Keratinocyte (primary cell): ENCODE measurements around the gene KCND2. TPM values are rescaled to one million over a fixed set of nuclear protein-coding genes. Genes with fewer than 3 reads are reported as not detected.

Source experiments
- DNase-seq: peaks from one replicate; pipeline ENCODE4 v3.0.0-alpha.2; 2011; ENCODE audit warnings: low read depth, missing footprints, low spot score
- FAIRE-seq: peaks from 2 replicates; lab custom pipeline; 2011; peaks lifted over from hg19 to GRCh38; lab: Jason Lieb, UNC
- H2AFZ ChIP-seq: 2 replicates; pipeline ENCODE4 v1.6.0; 2012; ENCODE audit warnings: low read length, control low read depth, inconsistent platforms; ENCODE audit not compliant: control insufficient read depth
- H3K27ac ChIP-seq: 2 replicates; pipeline ENCODE4 v1.5.1; 2011; ENCODE audit warnings: low read length; ENCODE audit not compliant: control insufficient read depth, insufficient read depth
- H3K27me3 ChIP-seq: 3 replicates; pipeline ENCODE4 v1.6.0; 2011; ENCODE audit warnings: low read length; ENCODE audit not compliant: control insufficient read depth, insufficient read depth; ENCODE audit errors: extremely low read depth
- H3K36me3 ChIP-seq, 2 experiments: 2 replicates in 1 of 2; 3 replicates in 1 of 2; pipeline ENCODE4 v1.5.1; 2011; ENCODE audit warnings: low read length in 2 of 2, mild to moderate bottlenecking in 1 of 2; ENCODE audit not compliant: control insufficient read depth in 2 of 2, insufficient read depth in 2 of 2; ENCODE audit errors: extremely low read depth in 1 of 2
- H3K4me1 ChIP-seq: 3 replicates; pipeline ENCODE4 v1.5.1; 2011; ENCODE audit warnings: low read length; ENCODE audit not compliant: control insufficient read depth, insufficient read depth; ENCODE audit errors: extremely low read depth
- H3K4me2 ChIP-seq: 3 replicates; pipeline ENCODE4 v1.6.0; 2011; ENCODE audit warnings: low read depth, low read length; ENCODE audit not compliant: control insufficient read depth, insufficient read depth; ENCODE audit errors: extremely low read depth
- H3K4me3 ChIP-seq, 3 experiments: fragments of 200-600 bp in 1 of 3; sonication (generic) in 1 of 3; 2 replicates in 2 of 3; 3 replicates in 1 of 3; pipeline ENCODE4 v1.5.1; 2011 to 2016; ENCODE audit warnings: low read length in 3 of 3, mild to moderate bottlenecking in 3 of 3, control low read depth in 2 of 3, inconsistent platforms in 1 of 3, low read depth in 1 of 3, mixed read lengths in 1 of 3, mixed run types in 1 of 3, moderate library complexity in 1 of 3; ENCODE audit not compliant: control insufficient read depth in 2 of 3, insufficient read depth in 2 of 3; ENCODE audit errors: extremely low read depth in 1 of 3
- H3K79me2 ChIP-seq: 2 replicates; pipeline ENCODE4 v1.6.0; 2012; ENCODE audit warnings: low read length; ENCODE audit not compliant: control insufficient read depth, insufficient read depth
- H3K9ac ChIP-seq: 3 replicates; pipeline ENCODE4 v1.6.0; 2011; ENCODE audit warnings: low read length; ENCODE audit not compliant: control insufficient read depth, insufficient read depth; ENCODE audit errors: extremely low read depth
- H3K9me1 ChIP-seq: 3 replicates; pipeline ENCODE4 v1.6.0; 2011; ENCODE audit warnings: low read length; ENCODE audit not compliant: control insufficient read depth, insufficient read depth; ENCODE audit errors: extremely low read depth
- H3K9me3 ChIP-seq: 2 replicates; pipeline ENCODE4 v1.5.1; 2012; ENCODE audit warnings: low read depth, low read length; ENCODE audit not compliant: control insufficient read depth
- H4K20me1 ChIP-seq: 3 replicates; pipeline ENCODE4 v1.6.0; 2011; ENCODE audit warnings: low read length; ENCODE audit not compliant: control insufficient read depth, insufficient read depth; ENCODE audit errors: extremely low read depth
- CTCF ChIP-seq, 3 experiments: IDR thresholded peaks in 1 of 3; conservative IDR thresholded peaks in 1 of 3; optimal IDR thresholded peaks in 1 of 3; 2 replicates in 2 of 3; 3 replicates in 1 of 3; pipeline versions ENCODE3 to v1.5.1; 2011; ENCODE audit warnings: low read length in 3 of 3, mild to moderate bottlenecking in 3 of 3, moderate library complexity in 2 of 3, control low read depth in 1 of 3, inconsistent platforms in 1 of 3; ENCODE audit not compliant: insufficient read depth in 2 of 3; ENCODE audit errors: extremely low read depth in 1 of 3
- EZH2 ChIP-seq: IDR thresholded peaks from one replicate; pipeline ENCODE4 v1.6.1; 2012; ENCODE audit warnings: inconsistent platforms, mild to moderate bottlenecking, low read length, moderate library complexity
- dilution Hi-C: fragments of 300-500 bp; cut with MboI; formaldehyde crosslinking; loops from one replicate; pipeline ENCODE4 v1.7.0; 2020; ENCODE audit warnings: low sequenced_read_pairs; ENCODE audit not compliant: extremely low pct_ligation_motif_present
- polyA plus RNA-seq, 5 experiments: library from polyadenylated mRNA; depleted of rRNA in 3 of 5; stranded (reverse) in 3 of 5; stranded (forward) in 1 of 5; unstranded in 1 of 5; fragments of >200 nt; gene quantifications; 1 replicate in 1 of 5; 2 replicates in 3 of 5; 3 replicates in 1 of 5; pipeline versions ENCODE4 v1.2.1 to v1.2.3, GENCODE V29; 2011 to 2012; ENCODE audit warnings: missing spikeins in 2 of 5, low read depth in 1 of 5, low replicate concordance in 1 of 5

The KCND2 gene
- polyA plus RNA-seq, 1 donor (not counting 4 experiments of a cell fraction or from before 2014, with no cell fraction given): not detected

- H3K4me3 ChIP-seq: no peak overlapping the region
- no peak overlapping the region for H3K27ac ChIP-seq
- no peaks in the 10 kb centered on the region for H3K36me3 ChIP-seq
- no peak overlapping the region for H3K9ac ChIP-seq
- TF ChIP-seq EZH2: no peak
- TF ChIP-seq CTCF (optimal IDR thresholded peaks at IDR 0.05 in 1 of 3, IDR thresholded peaks at IDR 0.05 in 1 of 3, conservative IDR thresholded peaks at IDR 0.05 in 1 of 3; ENCODE audit: extremely low read depth in 1 of 3, insufficient read depth in 2 of 3, low read length in 3 of 3): no peak
- no peak for FAIRE-seq
- H3K27me3 ChIP-seq: no peaks in the 10 kb centered on the region
- H3K4me1 ChIP-seq: no peaks in the 10 kb centered on the region
- H3K9me1 ChIP-seq: no peaks in the 10 kb centered on the region
- H3K79me2 ChIP-seq: no peaks in the 10 kb centered on the region
- H3K4me2 ChIP-seq: no peak overlapping the region
- no peak overlapping the region for H2AFZ ChIP-seq
- dilution Hi-C loops: no loop called here
- no peaks in the 10 kb centered on the region for H3K9me3 ChIP-seq
- H4K20me1 ChIP-seq: no peaks in the 10 kb centered on the region
- DNase-seq: no peak
These were observed 389.3 kb downstream of the KCND2 start for GRCh38 chr7:120662291-120662690.

- Histone ChIP-seq H4K20me1 (no peaks in the 10 kb centered on the region), H3K4me3 (no peak overlapping the region), H3K27ac (no peak overlapping the region), H3K9ac (no peak overlapping the region), H3K36me3 (no peaks in the 10 kb centered on the region), H3K9me3 (no peaks in the 10 kb centered on the region), H3K4me1 (no peaks in the 10 kb centered on the region), H3K4me2 (no peak overlapping the region), H2AFZ (no peak overlapping the region), H3K27me3 (no peaks in the 10 kb centered on the region), H3K9me1 (no peaks in the 10 kb centered on the region), H3K79me2 (no peaks in the 10 kb centered on the region)
- DNase-seq (no peak), FAIRE-seq (no peak)
- dilution Hi-C loops: no loop called here
- TF ChIP-seq EZH2 (no peak), CTCF (optimal IDR thresholded peaks at IDR 0.05 in 1 of 3, IDR thresholded peaks at IDR 0.05 in 1 of 3, conservative IDR thresholded peaks at IDR 0.05 in 1 of 3; ENCODE audit: extremely low read depth in 1 of 3, insufficient read depth in 2 of 3, low read length in 3 of 3) (no peak)
These were observed 392.1 kb downstream of the KCND2 start for GRCh38 chr7:120665068-120665467.
